Left lobe of liver (tissue), 2 donors: ENCODE data around the gene CPLX3. TPM values are rescaled to one million over a fixed set of nuclear protein-coding genes. Genes with fewer than 3 reads are reported as not detected.

Source experiments
- ATAC-seq: fragments of 200-7000 bp; cut with Tn5 transposase; one replicate; pipeline ENCODE4 v1.9.1; 2020; ENCODE audit warnings: mild to moderate bottlenecking, moderate library complexity
- DNase-seq: peaks from one replicate; pipeline ENCODE4 v3.0.0-alpha.2; 2020; ENCODE audit warnings: low spot score
- total RNA-seq: library from RNA; stranded (reverse); gene quantifications from one replicate; pipeline ENCODE4 v1.2.1, GENCODE V29; 2021
- donor health status: DM: no; HTN: no; CAD: no; lungs with moderate emphysema.
- donor health status: DM: no; HTN: yes; CAD: no.

The CPLX3 gene
- total RNA-seq, 1 donor from 2014 or later: not detected

DNA sequence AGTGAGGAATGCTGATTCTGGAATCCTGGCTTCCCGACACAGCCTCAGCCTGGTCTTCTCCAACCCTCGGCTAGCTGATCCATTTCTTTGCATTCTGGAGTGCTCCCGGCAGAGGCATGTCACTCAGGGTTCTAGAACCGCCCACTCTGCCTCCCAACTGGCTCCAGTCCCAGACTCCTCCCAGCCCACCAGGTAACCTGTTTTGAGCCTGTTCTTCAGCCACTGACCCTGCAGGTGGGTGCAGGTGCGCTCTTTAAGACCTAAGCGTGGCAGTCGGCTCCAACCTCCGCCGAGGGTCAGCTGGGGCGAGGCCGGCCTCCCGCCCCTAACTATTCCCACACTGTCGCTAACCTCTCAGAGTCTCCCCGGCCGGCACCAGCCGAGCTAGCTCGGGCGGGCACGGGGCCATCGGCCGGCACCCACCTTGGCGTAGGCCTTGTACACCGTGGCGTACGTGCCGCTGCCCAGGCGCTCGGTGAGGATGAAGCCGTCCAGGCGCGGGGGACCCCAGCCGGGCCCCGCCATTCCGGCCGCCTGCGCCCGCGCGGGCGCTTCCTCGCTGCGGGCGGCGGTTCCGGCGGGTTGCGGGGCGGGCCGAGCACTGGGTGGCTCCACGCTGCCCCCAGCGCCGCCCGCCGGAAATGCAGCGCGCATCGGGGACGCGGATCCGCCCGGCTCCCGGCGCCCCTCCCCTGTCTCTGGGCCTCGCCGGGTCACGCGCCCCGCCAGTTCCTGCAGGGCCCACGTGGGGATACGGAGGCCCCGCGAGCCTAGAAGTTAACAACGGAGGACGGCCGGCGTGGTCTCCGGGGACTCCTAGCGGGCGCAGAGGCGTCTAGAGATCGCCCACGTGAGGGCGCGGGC is 16.4 kb downstream of the CPLX3 start, which contains the start of gene ULK3:
TSS of gene ULK3 (minus strand) at position 576 of the 864 bp plus-strand sequence. CDS start at position 525, 51 bp downstream.
- ATAC-seq: peak; percentile 93
- DNase-seq: peak; percentile 88

DNA sequence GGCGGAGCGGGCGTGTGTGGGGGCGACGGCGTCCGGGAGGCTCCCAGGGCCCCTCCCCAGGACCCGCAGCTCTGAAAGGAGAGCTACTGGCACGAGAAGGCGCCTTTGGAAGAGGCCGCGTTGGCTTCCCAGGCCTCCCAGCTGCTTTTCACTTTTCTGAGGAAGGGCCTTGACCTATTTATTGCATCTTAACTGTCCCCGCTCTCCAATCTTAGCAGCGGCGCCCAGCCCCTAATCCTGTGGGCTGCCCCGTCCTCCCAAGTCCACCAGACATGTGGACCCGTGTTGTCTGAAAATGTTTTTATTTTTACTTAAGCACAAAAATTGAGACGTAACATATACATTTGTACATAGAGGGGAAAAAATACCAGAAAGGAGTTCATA is 17.0 kb downstream of the CPLX3 start:
- no peak for DNase-seq
- no peak for ATAC-seq

- DNase-seq (no peak), ATAC-seq (no peak)
Measured at GRCh38 chr15:74843891-74844299, 17.5 kb downstream of the CPLX3 start.

DNA sequence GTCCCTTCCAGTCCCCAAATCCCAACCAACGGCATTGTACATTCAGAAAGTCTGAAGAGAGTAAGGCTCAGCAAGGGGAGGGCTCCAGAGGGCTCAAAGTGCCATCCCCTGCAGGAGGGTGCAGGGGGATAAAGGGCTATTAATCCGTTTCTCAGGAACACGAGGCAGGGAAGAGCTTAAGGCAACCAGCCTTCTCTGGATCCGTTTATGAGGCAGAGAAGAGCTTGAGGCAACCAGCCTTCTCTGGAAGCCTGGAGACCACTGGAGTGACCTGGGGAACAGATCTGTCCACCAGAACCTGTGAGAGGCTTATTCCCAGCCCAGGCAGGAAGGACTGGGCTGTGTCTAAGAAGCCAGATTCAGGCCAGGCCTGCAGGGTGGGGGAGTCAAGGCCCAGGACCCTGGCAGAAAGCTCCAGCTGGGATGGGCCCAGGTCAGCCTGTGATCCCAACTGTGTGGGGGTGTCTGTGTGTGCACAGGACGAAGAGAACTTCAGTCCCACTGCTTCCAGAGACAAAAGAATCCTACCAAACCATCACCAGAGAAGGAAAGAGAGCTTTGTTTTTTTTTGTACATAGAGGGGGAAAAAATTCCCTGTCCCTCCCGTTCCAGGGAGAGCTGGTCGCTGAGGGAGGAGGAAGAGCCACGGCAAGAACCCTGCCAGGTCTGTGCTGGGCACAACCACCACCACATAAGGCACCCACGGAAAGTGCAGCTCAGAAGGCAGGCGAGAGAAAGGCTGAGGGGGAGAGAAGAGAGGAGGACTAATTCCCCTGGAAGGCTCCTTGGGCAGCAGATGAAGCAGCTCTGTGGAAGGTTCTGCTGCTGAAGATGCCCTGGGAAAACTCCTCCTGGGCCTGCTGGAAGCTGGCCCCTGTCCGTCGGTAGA is 18.1 kb downstream of the CPLX3 start:
- DNase-seq (no peak), ATAC-seq (no peak)

GRCh38 chr15:74845208-74845568 is 18.8 kb downstream of the CPLX3 start:
- no peak for ATAC-seq
- DNase-seq: no peak

DNA sequence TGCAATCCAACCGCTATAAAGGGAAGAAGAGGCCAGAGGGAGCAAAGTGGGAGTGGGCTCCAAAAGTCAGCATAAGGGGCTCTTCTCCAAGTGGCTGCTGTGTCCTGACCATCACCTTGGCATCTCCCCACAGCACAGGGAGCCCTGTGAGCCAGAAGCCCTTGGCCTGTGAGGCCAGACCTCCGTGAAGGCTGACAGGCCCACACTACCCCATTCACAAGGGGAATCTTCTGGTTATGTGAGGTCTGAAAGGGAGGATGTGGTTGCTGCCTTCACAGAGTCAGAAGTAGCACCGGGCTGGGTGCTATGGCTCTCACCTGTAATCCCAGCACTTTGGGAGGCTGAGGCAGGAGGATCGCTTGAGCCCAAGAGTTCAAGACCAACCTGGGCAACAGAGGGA is 19.2 kb downstream of the CPLX3 start:
- DNase-seq (no peak), ATAC-seq (no peak)

- DNase-seq (no peak), ATAC-seq (peak; percentile 39)
Measured at GRCh38 chr15:74847432-74847831, 21.0 kb downstream of the CPLX3 start.

DNA sequence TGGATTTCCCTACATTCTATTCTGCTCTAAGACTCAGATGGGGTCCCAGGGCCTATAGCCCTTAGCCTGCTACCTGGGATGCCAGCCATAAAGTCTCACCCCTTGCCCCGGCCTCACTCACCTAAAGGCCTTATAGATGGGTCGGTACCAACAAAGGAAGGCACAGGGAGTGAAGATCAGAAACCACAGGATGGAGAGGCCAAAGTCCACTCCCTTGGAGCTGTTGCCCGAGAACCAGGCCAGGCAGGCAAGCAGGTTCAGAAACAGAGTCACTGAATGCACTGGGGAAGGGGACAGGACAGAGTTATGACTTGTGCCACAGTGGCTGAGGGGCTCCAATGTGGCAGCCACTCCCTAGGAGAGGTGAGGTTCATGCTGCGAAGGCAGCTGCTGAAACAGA is 24.0 kb downstream of the CPLX3 start:
- DNase-seq (no peak), ATAC-seq (peak; percentile 28)

DNA sequence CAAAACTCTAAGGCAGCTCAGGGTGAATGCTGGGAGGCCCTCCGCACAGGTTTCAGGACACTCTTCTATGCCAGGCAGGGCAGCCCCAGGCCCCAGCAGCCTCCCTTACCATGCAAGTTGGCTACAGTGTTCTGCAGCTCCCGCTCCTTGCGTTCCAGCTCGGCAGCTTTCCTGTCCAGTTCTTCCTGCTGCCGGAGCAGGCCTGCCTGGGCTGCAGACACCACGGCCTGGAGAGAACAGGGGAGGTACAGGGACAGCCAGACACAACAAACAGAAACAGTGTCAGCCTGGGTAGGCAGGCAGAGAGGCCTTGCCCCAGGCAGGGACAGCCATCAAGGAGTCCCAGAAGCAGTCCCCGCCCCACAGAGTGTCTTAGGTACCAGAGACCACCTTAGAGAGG is 25.5 kb downstream of the CPLX3 start:
- DNase-seq (no peak), ATAC-seq (no peak)

- no peak for ATAC-seq
- DNase-seq: no peak
Measured at GRCh38 chr15:74854453-74855022, 28.1 kb downstream of the CPLX3 start.

DNA sequence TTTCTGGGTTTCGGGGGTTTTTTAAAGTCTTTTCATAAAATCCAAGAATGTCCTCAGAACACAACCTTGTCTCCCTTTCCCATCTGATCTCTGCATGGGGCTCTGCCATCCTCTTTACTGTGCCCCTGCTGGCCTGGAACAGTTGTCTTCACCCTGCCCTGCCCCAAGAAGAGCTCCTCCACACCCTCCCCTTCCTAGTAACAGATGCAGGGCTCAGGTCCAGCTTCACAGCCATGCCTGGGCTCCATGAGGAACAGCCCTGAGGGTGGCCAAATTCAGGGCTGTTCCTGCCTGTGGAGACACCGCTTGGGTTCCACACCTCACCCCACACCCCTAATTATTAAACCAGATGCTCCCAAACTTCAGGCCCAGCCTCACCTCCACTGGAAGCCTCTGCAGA is 29.4 kb downstream of the CPLX3 start:
- DNase-seq: no peak
- no peak for ATAC-seq

- no peak for DNase-seq
- ATAC-seq: no peak
Measured at GRCh38 chr15:74856537-74856936, 30.1 kb downstream of the CPLX3 start.

DNA sequence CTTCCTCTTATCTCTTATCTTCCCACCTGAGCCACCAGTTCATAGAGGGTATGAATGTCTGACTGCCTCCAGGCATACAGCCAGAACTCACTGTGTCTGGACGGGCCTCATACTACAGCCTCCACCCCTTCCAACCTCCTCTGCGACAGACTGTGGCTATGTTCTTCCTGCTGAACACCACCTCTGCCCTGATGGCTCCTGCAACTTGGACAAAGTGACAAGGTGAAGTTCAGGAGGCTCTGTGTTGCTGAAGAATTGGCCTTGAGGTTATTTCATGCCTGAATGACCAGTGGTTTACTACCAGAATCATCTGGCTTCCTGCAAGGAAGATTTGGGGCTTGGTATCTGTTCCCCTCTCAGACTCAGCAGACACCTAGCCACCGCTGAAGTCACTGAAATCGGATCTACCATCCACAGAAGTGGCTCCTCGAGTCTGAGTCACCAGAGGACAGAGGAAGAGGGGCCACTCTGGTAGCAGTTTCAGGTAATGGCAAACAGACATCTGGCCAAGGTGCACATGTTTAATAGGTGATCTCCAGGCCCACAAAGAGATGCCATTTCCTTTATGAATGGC is 30.7 kb downstream of the CPLX3 start:
- ATAC-seq: peak; percentile 42

GRCh38 chr15:74857671-74858368 is 31.4 kb downstream of the CPLX3 start:
- DNase-seq: no peak

More for the DNA sequence above, 30.7 kb downstream of the CPLX3 start:
- no peak for DNase-seq

DNA sequence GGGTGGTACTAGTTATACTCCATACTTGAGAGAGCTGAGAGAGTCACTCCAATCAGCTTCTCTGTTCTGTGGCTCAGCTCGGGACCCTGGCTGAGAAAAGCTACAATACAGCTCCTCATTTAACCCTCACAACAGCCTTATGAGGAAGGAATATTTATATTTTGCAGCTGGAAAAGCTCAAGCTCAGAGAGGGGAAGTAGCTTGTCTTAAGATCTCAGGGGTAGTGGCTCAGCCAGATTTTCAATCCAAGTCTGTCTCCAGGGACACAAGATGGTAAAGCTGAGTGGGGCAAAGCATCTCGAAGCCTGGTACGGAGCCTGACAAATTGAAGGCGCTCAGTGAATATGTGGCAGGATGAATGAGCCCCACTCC is 31.9 kb downstream of the CPLX3 start:
- ATAC-seq (no peak), DNase-seq (no peak)

More at GRCh38 chr15:74857671-74858368, 31.4 kb downstream of the CPLX3 start:
- ATAC-seq: no peak

DNA sequence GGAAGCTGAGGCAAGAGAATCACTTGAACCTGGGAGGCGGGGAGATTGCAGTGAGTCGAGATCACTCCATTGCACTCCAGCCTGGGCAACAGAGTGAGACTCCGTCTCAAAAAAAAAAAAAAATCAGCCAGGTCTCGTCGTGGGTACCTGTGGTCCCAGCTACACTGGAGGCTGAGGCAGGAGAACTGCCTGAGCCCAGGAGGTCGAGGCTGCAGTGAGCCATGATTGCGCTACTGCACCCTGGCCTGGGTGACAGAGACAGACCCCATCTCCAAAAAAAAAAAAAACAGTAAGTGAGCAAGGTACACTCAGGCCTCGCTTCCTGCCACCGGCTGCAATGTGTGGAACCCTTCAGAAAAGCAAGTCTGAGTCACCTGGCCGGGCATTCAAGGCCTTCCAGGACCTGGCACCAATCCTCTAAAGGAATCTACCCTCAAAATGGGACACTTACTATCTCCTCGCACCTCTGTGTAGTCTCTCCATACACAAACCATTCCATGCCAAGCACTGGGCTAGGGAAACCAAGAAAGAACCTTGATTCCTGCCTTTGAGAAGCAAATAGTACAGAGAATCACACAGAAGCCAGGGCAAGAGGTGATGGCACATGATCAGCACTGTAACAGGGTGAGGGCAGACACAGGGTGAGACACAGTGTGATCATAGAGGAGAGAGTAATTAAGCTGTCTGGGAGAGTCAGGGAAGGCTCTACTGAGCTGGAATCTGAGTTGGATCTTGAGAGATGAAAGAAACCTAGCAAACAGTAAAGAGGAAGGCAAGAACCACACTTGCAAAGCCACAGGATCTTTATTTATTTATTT is 37.0 kb downstream of the CPLX3 start:
- ATAC-seq (peak; percentile 29), DNase-seq (no peak)

- ATAC-seq (no peak), DNase-seq (no peak)
Measured at GRCh38 chr15:74864296-74864695, 37.9 kb downstream of the CPLX3 start.

DNA sequence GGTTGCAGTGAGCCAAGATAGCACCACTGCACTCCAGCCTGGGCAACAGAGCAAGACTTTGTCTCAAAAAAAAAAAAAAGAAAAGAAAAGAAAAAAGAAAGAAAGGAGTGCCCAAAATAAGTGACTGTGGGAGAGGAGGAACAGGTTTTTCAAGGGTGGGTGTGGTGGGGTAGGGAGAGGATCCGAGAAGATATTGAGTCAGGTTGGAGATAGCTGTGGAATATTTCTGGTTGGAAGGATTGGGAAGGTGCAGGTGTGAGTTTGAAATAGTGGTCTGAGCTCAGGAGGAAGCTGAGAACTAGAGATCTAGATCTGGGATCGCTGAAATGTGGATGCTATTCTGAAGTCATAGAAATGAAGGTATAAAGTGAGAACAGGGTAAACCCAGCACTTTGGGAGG is 38.9 kb downstream of the CPLX3 start:
- no peak for DNase-seq
- ATAC-seq: no peak

- DNase-seq: no peak
Measured at GRCh38 chr15:74866090-74866489, 39.7 kb downstream of the CPLX3 start.

More at GRCh38 chr15:74866090-74866489, 39.7 kb downstream of the CPLX3 start:
- no peak for ATAC-seq
